HG03442 (cell line): ENCODE measurements around the gene CDCA4.
"Not testable (repeated sequence)": the region's sequence is repeated elsewhere in the genome, so short reads cannot be mapped to it uniquely, and the experiment has no call there.

Source experiments
- ATAC-seq: cut with Tn5 transposase; IDR thresholded peaks from one replicate; pipeline ENCODE4 v1.9.1; 2021; ENCODE audit warnings: mild to moderate bottlenecking, moderate library complexity; ENCODE audit not compliant: unreplicated experiment

CDCA4 gene

DNA sequence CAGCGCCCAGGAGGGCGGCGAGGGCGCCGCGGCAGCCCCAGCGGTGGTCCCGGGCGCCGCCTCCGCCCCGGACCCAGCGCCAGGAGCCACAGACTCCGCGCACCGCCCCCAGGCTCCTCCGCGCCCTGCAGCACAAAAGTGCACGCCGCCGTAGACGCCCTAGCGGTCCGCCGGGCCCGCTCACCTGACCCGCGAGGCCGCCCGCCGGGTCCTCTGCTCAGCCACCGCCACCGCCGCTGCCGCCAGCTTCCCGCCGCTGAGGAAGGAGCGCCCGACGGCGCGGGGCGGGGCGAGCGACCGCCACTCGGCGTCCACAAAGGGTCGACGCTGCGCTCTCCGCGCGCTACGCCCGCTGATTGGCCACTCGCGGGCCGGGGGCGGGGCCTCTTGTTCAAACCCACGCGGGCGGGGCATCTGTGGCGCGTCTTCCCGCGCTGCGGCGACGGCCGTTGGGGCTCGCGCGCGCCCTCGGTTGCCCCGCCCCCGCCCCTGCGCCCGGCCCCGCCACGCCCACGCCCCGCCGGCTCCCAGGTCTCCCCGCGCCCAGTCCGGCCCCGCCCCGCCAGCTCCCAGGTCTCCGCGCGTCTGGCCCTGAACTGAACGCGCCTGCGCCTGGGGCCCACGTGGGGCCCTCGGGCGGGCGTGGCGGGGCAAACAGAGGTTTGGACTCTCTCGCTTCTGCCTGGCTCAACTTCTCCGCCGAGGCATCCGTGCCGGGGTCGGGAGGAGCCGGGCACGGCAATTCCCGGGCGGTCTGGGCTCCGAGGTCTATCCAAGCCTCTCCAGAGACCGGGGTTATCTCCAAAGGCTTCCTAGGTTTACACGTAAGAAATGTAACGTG lies at the start of gene CDCA4:
Gene CDCA4 (minus strand): TSS at position 269 of the 841 bp plus-strand sequence. CDS start 9,154 bp downstream, outside the sequence.
- peak; percentile 70 for ATAC-seq

DNA sequence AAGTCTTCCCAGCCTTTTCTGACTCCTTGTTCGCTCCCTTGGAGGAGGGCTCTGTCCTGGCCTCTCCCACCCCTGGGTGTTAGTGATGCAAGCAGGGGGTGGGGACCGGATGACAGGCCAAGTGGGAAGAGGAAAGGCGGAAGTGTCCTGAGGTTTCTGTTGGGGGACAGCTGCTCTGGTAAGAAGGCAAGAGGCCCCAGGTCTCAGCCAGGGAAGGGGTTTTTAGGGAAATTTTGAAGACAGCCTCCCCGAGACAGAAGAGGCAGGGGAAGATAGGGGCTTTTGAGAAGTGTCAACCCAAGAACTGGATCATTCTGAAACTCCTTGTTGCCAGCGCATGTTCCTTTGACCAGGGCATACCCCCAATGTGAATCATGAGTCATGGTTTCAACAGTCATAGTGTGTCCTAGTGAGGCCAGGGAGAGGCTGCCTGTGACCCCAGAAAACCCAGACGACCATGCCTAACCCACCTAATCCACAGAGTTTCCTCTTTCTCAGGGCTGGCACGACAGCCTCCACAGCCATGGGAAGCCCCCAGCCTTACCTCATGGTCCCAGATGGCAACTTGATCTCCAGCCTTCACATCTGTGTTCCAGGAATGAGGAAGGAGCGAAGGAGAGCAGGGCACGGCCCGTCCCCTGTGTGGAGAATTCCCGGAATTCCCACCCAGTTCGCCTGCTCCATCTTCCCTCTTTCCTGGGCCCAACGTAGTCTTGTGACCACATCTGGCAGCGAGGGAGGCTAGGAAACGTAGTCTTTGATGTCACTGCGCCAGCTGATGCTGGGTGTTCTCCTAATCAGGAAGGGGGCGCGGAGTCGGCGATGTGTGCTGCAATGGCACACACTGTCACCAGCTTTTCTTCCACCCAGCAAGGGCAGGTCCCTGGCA lies 49.2 kb upstream of the CDCA4 start:
- peak; percentile 39 for ATAC-seq

DNA sequence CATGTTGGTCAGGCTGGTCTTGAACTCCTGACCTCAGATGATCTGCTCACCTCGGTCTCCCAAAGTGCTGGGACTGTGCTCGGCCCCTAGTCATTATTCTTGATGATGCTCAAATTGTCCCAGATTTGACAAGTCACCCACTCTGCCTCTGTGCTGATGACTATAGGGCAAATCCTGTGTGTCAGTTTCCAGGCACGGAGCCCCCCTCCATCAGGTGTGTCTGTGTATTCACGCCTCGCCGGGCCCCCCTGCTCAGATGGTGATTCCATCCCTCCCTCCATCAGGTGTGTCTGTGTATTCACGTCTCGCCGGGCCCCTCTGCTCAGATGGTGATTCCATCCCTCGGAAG lies 48.6 kb upstream of the CDCA4 start:
- ATAC-seq, result no peak

DNA sequence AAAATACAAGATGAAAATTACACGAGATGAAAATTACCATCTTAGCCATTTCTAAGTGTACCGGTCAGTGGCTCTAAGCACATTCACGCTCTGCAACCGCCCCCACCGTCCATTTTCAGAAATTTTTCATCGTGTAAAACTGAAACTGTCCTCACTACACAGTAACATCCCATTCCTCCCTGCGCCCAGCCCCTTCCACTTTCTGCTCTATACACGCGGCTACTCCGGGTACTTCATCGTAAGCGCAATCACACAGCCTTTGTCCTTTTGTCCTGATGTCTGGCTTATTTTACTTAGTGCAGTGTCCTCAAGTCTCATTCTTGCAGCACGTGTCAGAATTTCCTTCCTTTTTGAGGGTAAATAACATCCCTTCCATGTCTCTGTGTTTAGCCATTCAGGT lies 47.9 kb upstream of the CDCA4 start:
- no peak for ATAC-seq

DNA sequence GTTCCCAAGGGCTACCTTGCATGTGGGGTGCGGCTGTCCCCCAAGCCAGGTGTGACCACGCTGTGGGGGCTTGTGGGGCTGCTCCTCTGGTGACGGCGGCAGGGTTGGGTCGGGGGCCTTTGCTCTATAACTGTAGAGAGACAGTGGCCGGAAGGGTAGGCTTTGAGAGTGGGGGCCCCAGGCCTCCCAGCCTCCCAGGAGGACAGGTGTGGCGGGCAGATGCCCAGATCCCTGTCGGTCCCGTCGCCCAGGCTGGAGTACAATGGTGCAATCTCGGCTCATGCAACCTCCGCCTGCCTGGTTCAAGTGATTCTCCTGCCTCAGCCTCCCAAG lies 47.1 kb upstream of the CDCA4 start:
- no peak for ATAC-seq

DNA sequence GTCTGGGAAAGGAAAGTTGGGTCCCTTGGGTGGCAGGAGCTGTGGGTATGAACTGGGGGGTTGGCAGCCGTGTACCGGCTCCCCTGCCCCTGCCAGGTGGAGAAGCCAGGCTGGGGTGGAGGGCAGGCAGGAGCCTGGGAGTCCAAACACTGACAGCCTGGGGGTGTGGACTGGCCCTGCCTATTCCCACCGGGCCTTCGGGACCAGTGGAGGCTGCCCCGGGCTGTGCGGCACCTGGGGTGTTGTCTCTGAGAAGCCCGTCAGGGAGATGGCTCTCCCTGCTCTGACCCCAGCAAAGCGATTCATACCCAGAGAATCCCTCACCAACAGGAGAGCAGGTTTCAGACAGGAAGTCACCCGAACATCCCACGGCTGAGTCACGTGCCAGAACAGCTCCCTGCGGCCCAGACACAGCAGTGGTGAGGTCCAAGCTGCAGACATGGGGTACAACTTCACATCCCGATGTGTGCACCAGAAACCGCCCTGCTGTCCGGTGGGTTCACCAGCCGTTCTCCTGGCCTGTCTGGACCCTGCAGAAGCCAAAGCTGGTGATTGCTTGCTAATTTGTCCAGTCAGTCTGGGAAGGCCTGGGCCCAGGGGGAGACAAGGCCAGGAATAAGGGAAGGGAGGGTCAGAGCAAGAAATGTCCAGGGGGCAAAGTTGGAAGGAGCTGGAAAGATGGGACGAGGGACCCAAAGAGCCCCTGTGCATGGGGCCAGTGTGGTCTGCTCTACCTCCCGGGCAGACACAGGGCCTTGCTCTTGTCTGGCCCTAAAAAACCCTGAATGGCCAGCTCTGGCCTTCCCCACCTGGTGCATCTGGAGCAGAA lies 46.5 kb upstream of the CDCA4 start:
- ATAC-seq, result no peak

DNA sequence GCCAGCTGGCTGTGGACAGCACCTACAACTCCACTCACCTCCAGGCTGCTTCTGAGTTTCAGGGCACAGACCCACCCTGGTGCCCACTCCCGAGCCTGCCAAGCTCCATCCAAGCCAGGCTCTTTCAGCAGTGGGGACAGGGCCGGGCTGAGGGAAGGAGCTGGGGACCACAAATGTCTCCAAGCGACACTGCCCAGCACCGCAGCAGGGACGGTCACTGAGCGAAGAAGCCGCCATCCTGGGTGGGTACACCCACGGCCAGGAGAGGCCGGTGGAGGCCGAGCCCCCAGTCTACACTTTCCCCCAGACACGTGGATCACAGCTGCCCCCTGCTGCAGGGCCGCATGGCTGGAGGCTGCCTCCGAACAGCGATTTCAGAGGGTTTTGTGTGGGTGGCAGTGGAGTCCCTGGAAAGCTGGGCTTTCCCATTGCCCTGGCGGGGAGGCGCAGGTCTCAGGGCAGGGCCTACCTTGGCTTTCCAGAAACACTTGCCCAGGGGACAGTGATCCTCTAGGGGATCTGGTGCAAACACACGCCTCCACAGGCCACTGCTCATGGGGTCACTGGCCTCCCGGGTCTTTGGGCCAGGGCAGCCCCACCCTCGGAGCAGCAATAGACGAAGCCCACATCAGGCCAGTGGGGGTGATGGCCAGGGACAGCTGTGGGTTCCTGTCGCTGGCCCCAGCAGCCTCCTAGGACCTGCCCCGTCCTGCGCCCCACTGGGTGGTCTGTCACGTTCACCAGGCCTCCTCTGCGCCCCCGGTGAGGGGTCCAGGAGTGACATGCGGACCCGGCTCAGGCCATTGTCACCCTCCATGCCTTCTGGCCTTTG lies 45.6 kb upstream of the CDCA4 start:
- no peak for ATAC-seq

DNA sequence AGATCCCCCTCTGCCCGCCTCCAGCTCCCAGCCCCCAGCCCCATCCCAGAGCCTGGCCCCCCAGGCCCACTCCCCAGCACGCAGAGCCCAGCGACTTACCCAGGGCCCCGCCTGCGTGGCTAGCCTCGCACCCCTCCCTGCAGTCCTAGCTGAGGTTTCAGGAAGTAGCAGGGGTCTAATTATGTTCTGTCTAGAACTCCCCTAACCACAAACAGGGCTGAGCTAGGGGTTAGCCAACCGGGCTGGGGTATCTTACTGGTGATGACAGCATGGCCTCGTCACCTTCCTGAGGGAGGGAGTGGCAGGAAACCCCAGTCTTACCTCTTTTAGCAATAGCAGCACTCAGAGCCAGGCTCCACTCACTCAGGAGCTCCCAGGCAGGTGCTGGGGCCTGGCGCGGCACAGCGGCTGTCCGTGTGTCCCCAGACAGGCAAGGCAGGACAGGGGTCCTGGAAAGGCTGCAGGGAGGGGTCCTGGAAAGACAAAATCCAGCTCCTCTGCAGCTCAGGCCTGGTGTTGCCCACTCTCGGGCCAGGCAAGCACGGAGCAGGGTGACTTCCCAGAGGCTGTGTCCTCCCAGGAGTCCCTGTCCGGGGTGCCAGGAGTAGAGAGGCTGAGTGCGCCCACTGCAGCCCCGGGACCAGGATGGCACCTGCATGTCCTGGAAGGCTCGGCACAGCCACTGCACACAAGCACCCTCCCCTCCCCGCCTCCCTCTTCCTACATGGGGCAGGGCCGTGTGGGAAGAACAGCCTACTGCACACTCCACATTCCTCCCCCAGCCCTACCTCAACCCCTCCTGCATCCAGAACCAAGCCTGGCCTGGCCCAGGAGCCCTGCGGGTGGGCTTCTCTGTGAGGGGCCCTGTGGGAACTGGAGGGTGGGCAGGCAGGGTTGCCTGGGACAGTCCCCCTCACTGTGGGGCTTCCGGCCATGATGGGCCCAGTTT lies 44.7 kb upstream of the CDCA4 start, which contains the start of gene GPR132:
Gene GPR132 (minus strand): TSS at position 151 of the 949 bp plus-strand sequence. CDS start 10,010 bp downstream, outside the sequence.
- ATAC-seq, result peak; percentile 35

DNA sequence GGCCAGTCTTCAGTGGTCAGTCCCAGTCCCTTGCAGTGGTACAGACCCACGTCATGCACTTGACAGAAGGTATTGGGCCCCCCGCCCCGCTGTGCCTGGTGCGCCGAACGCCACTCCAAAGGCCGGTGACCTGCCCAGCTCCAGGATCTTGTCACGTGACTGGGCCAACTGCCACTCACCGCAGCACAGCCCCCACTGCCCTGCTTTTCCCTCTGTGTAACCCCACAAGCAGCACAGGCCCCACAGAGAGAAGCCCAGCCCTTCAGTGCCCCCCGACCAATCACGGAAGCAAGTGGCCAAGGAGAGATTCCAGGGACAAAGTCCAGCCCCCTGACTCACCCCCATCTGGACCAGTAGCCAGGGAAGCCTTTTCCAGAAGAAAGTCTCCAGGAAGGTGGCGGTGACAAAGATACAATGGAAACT lies 43.8 kb upstream of the CDCA4 start:
- ATAC-seq, result no peak

DNA sequence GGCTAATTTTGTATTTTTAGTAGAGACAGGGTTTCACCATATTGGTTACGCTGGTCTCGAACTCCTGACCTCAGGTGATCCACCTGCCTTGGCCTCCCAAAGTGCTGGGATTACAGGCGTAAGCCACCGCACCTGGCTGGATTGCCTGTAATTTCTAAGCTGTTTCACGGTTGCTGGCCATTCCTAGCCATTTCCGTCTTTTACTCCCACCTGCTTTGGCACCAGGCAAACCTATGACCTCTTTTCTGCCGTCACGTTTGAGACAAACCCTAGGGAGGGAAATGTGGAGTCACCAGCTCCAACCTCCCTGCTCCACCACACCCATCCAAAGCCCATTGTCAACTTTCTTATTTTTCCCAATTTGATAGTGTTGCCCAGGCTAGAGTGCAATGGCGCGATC lies 43.1 kb upstream of the CDCA4 start:
- ATAC-seq, result no peak

DNA sequence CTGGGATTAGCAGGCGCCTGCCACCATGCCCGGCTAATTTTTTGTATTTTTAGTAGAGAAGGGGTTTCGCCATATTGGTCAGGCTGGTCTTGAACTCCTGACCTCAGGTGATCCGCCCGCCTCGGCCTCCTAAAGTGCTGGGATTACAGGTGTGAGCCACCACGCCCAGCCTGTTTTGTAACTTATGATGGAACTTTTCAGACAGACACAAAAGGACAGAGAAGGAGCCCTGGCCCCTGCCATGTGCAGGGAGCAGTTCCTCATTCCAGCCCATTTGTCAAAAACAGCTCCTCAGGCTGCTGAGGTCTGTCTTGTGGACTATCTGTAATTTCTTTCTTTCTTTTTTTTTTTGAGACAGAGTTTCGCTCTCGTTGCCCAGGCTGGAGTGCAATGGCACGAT lies 42.6 kb upstream of the CDCA4 start:
- ATAC-seq, result not testable (repeated sequence)

DNA sequence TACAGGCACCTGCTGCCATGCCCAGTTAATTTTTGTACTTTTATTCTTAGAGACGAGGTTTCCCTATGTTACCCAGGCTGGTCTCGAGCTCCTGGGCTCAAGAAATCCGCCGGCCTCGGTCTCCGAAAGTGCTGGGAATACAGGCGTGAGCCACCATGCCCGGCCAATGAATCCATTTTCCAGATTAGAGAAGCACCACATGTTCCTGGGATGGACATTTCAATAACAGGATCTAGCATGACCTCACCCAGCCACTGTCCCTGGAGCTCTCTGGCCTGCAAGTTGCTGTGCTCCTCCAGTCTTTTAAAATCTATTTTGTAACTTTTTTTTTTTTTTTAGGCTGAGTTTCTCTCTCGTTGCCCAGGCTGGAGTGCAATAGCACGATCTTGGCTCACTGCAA lies 42.2 kb upstream of the CDCA4 start:
- no peak for ATAC-seq

DNA sequence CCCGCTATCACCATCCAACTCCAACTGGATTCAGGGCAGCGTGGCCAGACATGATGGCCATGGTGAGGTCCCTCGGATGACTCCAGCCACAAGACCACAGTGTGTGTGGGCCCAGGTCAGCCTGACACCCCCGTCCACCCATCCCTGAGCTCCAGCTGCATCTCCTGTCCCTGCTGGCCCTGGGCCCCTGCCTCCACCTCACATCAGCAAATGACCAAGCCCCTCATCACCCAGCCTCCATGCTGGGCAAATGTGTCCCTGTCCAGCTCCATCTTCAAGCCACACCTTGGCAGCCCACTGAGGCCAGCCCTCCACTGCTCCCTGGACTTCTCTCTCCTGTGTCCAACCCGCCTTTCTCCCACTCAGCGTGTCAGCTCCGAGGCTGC lies 41.2 kb upstream of the CDCA4 start:
- ATAC-seq, result no peak

DNA sequence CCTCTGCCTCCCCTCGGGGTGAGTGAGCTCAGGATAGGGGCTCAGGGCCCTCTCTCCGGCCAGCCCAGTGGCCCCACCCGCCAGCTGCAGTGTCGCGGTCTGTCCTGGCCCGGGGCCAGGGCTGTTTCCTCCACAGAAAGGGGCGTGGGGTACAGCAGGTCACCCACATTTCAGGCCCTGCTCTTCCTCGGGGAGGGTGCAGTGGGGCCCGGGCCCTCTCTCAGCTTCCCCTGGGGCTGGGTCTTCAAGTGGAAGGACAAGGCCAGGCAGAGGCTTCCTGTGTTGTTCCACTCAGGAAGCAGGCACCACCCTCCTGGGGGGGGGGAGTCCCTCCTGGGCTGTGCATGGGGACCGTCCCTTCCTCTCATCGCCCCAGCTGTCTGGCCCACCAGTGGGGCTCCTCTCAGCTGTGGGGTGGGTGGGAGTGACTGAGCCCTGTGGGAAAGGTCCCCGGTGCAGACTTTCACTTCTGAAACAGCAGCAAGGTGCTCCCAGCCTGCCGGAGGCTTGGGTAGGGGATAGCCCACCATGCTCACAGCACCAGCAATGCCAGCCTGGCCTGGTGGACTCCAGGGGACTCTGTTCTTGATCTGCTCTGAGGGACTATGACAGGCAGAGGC lies 40.7 kb upstream of the CDCA4 start:
- no peak for ATAC-seq

DNA sequence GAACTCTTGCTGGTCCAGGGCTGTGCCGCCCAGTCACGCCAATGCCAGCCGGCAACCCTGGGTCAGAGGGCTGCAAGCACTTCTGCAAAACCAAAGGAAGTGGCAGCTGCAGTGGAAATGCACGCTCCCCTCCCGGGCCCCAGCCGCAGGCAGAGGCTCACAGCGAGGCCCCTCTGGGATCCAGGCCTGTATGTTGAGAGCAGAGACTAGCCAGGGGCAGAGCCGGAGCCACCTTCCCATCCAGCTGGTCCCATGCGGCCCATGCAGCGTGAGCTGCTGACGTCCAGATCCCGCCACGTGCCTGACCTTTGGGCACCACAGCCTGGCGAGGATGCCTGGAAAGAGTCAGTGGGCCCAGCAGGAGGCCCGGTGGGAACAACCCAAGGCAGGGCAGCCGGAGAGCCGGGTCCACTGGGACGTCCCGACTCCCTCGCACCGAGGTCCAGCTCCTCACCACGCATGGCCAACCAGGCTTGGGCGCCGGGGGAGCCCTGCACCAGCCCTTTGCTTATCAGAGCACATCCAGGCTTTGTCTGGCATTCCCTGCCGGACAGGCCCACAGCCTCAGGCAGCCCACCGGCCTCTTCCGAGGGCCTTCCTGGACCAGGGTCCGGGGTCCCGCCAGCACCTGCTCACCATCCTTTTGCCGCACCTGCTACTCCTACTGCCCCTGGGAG lies 40.0 kb upstream of the CDCA4 start:
- no peak for ATAC-seq

DNA sequence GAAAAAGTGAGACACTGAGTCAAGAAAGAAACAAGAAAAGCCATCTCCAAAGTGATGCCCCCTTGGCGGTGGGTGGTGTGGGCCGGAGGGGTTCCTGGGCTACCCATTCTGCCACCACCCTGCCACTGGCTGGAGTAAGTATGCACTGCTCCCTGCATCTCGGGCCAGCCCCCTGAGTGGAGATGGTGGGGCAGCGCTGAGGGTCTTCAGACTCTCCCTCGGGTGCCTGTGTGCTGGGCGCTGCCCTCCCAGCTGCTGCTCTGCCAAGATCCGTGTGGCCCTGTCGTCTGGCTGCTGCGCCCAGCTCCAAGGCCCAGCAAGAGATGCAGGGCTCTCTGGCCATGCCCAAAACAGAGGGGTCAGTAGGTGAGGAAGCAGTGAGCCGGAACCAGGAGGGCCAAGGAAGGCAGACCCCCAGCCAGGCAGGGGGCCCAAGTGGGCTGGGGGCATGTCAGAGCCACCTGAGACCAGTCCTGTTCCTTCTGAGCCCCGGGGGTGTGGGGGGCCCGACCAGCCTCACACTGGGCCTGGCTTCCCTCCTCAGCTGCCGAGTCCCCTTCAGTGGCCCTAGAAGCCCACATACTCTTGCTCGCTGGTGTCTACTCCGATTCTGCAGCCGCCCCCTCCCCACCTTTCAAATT lies 39.2 kb upstream of the CDCA4 start:
- ATAC-seq, result no peak

DNA sequence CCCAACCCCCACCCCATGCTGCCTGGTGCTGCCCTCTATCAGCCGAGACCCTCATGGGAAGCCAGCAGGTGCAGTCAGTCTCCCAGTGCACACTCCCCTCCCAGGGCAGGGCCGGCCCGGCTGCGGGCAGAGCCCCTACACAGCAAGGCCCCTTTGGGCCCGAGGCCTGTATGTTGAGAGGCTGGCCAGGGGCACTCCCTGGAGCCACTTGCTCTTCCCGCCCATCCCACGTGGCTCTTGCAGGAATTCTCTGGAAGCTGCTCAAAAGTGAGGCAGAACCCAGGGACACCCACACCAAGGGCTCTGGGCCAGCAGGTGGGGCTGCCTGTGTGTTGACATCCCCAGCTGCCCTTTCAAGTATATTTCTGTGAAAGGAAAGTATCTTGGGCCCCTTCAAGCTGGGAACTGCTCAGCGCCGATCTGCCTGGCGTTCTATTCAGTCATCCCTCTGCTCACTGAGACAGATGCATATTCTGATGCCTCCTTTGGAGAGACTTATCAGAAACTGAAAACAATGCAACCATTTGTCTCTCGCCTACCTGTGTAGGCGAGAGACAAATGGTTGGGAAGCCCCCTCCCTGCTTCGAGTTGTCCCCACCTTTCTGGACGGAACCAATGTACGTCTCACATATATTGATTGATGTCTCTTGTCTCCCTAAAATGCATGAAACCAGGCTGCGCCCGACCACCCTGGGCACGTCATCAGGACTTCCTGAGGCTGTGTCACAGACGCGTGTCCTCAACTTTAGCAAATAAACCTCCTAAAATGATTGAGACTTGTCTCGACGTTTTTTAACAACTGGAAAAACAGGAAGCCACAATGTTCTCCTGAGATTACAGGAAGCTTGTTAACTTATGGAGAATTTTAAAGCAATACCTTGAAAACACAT lies 38.4 kb upstream of the CDCA4 start:
- no peak for ATAC-seq
